H9 (cell line): ENCODE results near the gene FSCB. TPM values are rescaled to one million over a fixed set of nuclear protein-coding genes. Genes with fewer than 3 reads are reported as not detected.

Experiments used
- DNase-seq: peaks from one replicate; pipeline ENCODE4 v3.0.0-alpha.2; 2017
- H2AFZ ChIP-seq: one replicate; pipeline ENCODE4 v1.6.1; 2013; ENCODE audit warnings: mild to moderate bottlenecking, low read length, control low read depth, moderate library complexity
- H2AK5ac ChIP-seq: 2 replicates; pipeline ENCODE4 v1.6.1; 2013; ENCODE audit warnings: low read length, control low read depth, mixed read lengths; ENCODE audit not compliant: insufficient read length
- H2BK120ac ChIP-seq: one replicate; pipeline ENCODE4 v1.6.1; 2013; ENCODE audit warnings: low read depth, mild to moderate bottlenecking, low read length, control low read depth, inconsistent platforms; ENCODE audit not compliant: poor library complexity, severe bottlenecking
- H2BK12ac ChIP-seq: 2 replicates; pipeline ENCODE4 v1.6.1; 2013; ENCODE audit warnings: low read length, control low read depth, mixed read lengths, low read depth; ENCODE audit not compliant: insufficient read length
- H2BK15ac ChIP-seq: 2 replicates; pipeline ENCODE4 v1.6.1; 2013; ENCODE audit warnings: low read depth, low read length, control low read depth
- H2BK20ac ChIP-seq: one replicate; pipeline ENCODE4 v1.6.1; 2013; ENCODE audit warnings: low read depth, mild to moderate bottlenecking, low read length, control low read depth, inconsistent platforms; ENCODE audit not compliant: poor library complexity, severe bottlenecking
- H2BK5ac ChIP-seq: 2 replicates; pipeline ENCODE4 v1.6.1; 2013; ENCODE audit warnings: low read length, control low read depth, mixed read lengths; ENCODE audit not compliant: insufficient read length
- H3K14ac ChIP-seq: 2 replicates; pipeline ENCODE4 v1.6.1; 2013; ENCODE audit warnings: low read length, control low read depth; ENCODE audit not compliant: insufficient read depth
- H3K18ac ChIP-seq: 2 replicates; pipeline ENCODE4 v1.6.1; 2013; ENCODE audit warnings: low read depth, mild to moderate bottlenecking, mixed read lengths, low read length, control low read depth; ENCODE audit not compliant: insufficient read length
- H3K23ac ChIP-seq: 2 replicates; pipeline ENCODE4 v1.6.1; 2013; ENCODE audit warnings: low read length, control low read depth, mixed read lengths, low read depth; ENCODE audit not compliant: insufficient read length
- H3K23me2 ChIP-seq: 2 replicates; pipeline ENCODE4 v1.6.1; 2013; ENCODE audit warnings: low read depth, mild to moderate bottlenecking, mixed read lengths, low read length, control low read depth; ENCODE audit not compliant: insufficient read length, poor library complexity, severe bottlenecking
- H3K27ac ChIP-seq: 2 replicates; pipeline ENCODE4 v1.5.1; 2013; ENCODE audit warnings: low read length, control low read depth, mixed read lengths, low read depth; ENCODE audit not compliant: insufficient read length
- H3K27me3 ChIP-seq: 2 replicates; pipeline ENCODE4 v1.6.1; 2013; ENCODE audit warnings: low read length, control low read depth, inconsistent platforms; ENCODE audit not compliant: insufficient read depth
- H3K4ac ChIP-seq: 2 replicates; pipeline ENCODE4 v1.6.1; 2013; ENCODE audit warnings: low read depth, mild to moderate bottlenecking, control low read depth, inconsistent platforms, low read length, moderate library complexity
- H3K4me1 ChIP-seq: 2 replicates; pipeline ENCODE4 v1.6.1; 2013; ENCODE audit warnings: low read length, control low read depth, inconsistent platforms; ENCODE audit not compliant: insufficient read depth
- H3K4me2 ChIP-seq: 2 replicates; pipeline ENCODE4 v1.6.1; 2013; ENCODE audit warnings: low read length, control low read depth, mixed read lengths; ENCODE audit not compliant: insufficient read length, insufficient read depth
- H3K56ac ChIP-seq: 2 replicates; pipeline ENCODE4 v1.6.1; 2013; ENCODE audit warnings: low read depth, mild to moderate bottlenecking, mixed read lengths, low read length, control low read depth; ENCODE audit not compliant: insufficient read length
- H3K79me1 ChIP-seq: 2 replicates; pipeline ENCODE4 v1.6.1; 2013; ENCODE audit warnings: low read depth, mild to moderate bottlenecking, moderate library complexity, low read length, control low read depth, inconsistent platforms; ENCODE audit not compliant: insufficient read depth, poor library complexity, severe bottlenecking
- H3K79me2 ChIP-seq: 2 replicates; pipeline ENCODE4 v1.6.1; 2013; ENCODE audit warnings: low read length, control low read depth, inconsistent platforms; ENCODE audit not compliant: insufficient read depth
- H3K9ac ChIP-seq: 2 replicates; pipeline ENCODE4 v1.6.1; 2013; ENCODE audit warnings: low read length, control low read depth, mixed read lengths; ENCODE audit not compliant: insufficient read length; ENCODE audit errors: extremely low read depth
- H3K9me3 ChIP-seq: one replicate; pipeline ENCODE4 v1.6.1; 2013; ENCODE audit warnings: low read depth, low read length, inconsistent platforms; ENCODE audit not compliant: control insufficient read depth
- H3T11ph ChIP-seq: one replicate; pipeline ENCODE4 v1.6.1; 2013; ENCODE audit warnings: mild to moderate bottlenecking, low read length, control low read depth, inconsistent platforms
- H4K20me1 ChIP-seq: one replicate; pipeline ENCODE4 v1.6.1; 2013; ENCODE audit not compliant: control insufficient read depth, insufficient read length, insufficient read depth
- H4K5ac ChIP-seq: 2 replicates; pipeline ENCODE4 v1.6.1; 2013; ENCODE audit warnings: low read depth, mild to moderate bottlenecking, mixed read lengths, low read length, control low read depth; ENCODE audit not compliant: insufficient read length
- H4K8ac ChIP-seq: replicated peaks from 2 replicates; pipeline ENCODE4 v1.6.1; 2013; ENCODE audit warnings: low read length, control low read depth, mixed read lengths, low read depth; ENCODE audit not compliant: insufficient read length
- H4K91ac ChIP-seq: 2 replicates; pipeline ENCODE4 v1.6.1; 2013; ENCODE audit warnings: low read depth, mild to moderate bottlenecking, moderate library complexity, mixed read lengths, low read length, control low read depth; ENCODE audit not compliant: insufficient read length
- H3K27ac Mint-ChIP-seq, 3 experiments: 2 replicates in 2 of 3; 3 replicates in 1 of 3; pipeline ENCODE4 v1.8.0; 2020 to 2021; ENCODE audit warnings: mixed read lengths in 3 of 3, mild to moderate bottlenecking in 1 of 3, moderate library complexity in 1 of 3
- H3K27me3 Mint-ChIP-seq: 2 replicates; pipeline ENCODE4 v1.8.0; 2021; ENCODE audit warnings: low read depth, mild to moderate bottlenecking, moderate library complexity, mixed read lengths
- H3K36me3 Mint-ChIP-seq, 3 experiments: 2 replicates in 2 of 3; 3 replicates in 1 of 3; pipeline ENCODE4 v1.8.0; 2020 to 2021; ENCODE audit warnings: low read depth in 3 of 3, mixed read lengths in 3 of 3; ENCODE audit not compliant: insufficient read depth in 1 of 3
- H3K4me1 Mint-ChIP-seq, 2 experiments: 2 replicates each; pipeline ENCODE4 v1.8.0; 2020; ENCODE audit warnings: mixed read lengths in 2 of 2
- H3K4me3 Mint-ChIP-seq, 2 experiments: 2 replicates in 1 of 2; 3 replicates in 1 of 2; pipeline ENCODE4 v1.8.0; 2020 to 2021; ENCODE audit warnings: mild to moderate bottlenecking in 2 of 2, mixed read lengths in 2 of 2, moderate library complexity in 1 of 2
- H3K9me3 Mint-ChIP-seq, 2 experiments: 2 replicates in 1 of 2; 3 replicates in 1 of 2; pipeline ENCODE4 v1.8.0; 2020; ENCODE audit warnings: mild to moderate bottlenecking in 2 of 2, mixed read lengths in 2 of 2, moderate library complexity in 1 of 2
- WGBS: extraction: QIAGEN DNeasy Blood & Tissue Kit; methylation state at CpG from one replicate; pipeline ENCODE4 v1.1.7; 2013; ENCODE audit warnings: missing lambda C conversion rate, low lambda C conversion rate, mixed read lengths; ENCODE audit not compliant: insufficient read length; ENCODE audit errors: extremely low coverage; 5-methylcytosine and 5-hydroxymethylcytosine counted together
- total RNA-seq: library from RNA; stranded (reverse); gene quantifications from 2 replicates; pipeline ENCODE4 v1.2.1, GENCODE V29; 2021
- TF ChIP-seq, protein P1 (sequence below): fragments of 200-600 bp; sonication (generic); conservative IDR thresholded peaks from 3 replicates; pipeline ENCODE4 v1.8.0; 2021; ENCODE audit warnings: antibody characterized with exemption, mild to moderate bottlenecking

Gene FSCB
- total RNA-seq, 1 experiment from 2014 or later, result not detected

DNA sequence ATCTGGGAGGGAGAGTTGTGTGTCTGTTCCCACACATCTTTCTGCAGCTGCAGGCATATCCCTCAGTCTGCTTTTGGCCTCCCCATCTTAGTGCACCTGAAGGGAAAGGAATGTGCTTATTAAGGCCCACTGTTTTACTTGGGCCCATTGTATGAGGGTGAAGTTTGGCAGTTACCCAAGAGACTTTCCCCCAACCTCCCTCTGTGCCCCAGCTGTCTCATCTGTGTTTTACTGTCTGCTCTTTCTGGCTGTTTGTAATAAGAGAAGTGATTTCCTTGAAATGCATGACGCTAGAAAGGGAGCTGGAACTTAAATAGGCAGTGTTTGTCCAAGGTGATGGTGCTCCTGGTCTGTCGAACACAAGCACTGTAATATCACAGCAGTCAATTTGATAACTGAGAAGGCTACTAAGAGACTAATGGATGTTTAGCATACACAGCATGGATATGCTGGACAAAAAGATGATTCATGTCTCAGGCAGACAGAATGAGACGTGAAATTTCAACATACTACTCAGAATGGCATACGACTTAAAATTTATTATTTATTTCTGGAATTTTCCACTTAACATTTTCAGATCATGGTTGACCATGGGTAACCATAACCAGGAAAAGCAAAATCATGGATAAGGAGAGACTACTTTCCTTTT, 43.6 kb downstream of the FSCB start:
- H4K8ac ChIP-seq, result no peak overlapping the region
- H2BK15ac ChIP-seq, result no peak overlapping the region
- H3K56ac ChIP-seq, result no peak overlapping the region
- no peaks in the 10 kb centered on the region for H3K23me2 ChIP-seq
- H3K23ac ChIP-seq, result no peak overlapping the region
- H3T11ph ChIP-seq, result no peak overlapping the region
- no peak overlapping the region for H3K18ac ChIP-seq
- H2BK5ac ChIP-seq, result no peak overlapping the region
- no peak overlapping the region for H2BK120ac ChIP-seq
- no peaks in the 10 kb centered on the region for H3K4me1 ChIP-seq
- H2BK20ac ChIP-seq, result no peak overlapping the region
- no peaks in the 10 kb centered on the region for H3K9me3 ChIP-seq
- H3K79me1 ChIP-seq, result no peaks in the 10 kb centered on the region
- Mint-ChIP-seq H3K4me3 (no peak overlapping the region), H3K9me3 (no peaks in the 10 kb centered on the region; a peak in 2 of 5 replicates), H3K36me3 (no peaks in the 10 kb centered on the region; a peak in 1 of 7 replicates), H3K4me1 (peaks cover 0 to 6% of the 10 kb centered on the region in 2 experiments; a peak in 2 of 4 replicates), H3K27ac (no peak overlapping the region), H3K27me3 (no peaks in the 10 kb centered on the region)
- H4K91ac ChIP-seq, result no peak overlapping the region
- H4K20me1 ChIP-seq, result no peaks in the 10 kb centered on the region
- H3K27ac ChIP-seq, result no peak overlapping the region
- no CpG with 5 or more reads among the region's 4 CpGs for WGBS
- no peak overlapping the region for H2BK12ac ChIP-seq
- H3K9ac ChIP-seq, result no peak overlapping the region
- H3K27me3 ChIP-seq, result no peaks in the 10 kb centered on the region
- H3K79me2 ChIP-seq, result no peaks in the 10 kb centered on the region
- H3K4ac ChIP-seq, result no peak overlapping the region
- no peak for DNase-seq
- H3K4me2 ChIP-seq, result no peak overlapping the region
- no peak overlapping the region for H2AK5ac ChIP-seq
- no peak overlapping the region for H4K5ac ChIP-seq
- no peak overlapping the region for H2AFZ ChIP-seq
- TF ChIP-seq, protein P1, sequence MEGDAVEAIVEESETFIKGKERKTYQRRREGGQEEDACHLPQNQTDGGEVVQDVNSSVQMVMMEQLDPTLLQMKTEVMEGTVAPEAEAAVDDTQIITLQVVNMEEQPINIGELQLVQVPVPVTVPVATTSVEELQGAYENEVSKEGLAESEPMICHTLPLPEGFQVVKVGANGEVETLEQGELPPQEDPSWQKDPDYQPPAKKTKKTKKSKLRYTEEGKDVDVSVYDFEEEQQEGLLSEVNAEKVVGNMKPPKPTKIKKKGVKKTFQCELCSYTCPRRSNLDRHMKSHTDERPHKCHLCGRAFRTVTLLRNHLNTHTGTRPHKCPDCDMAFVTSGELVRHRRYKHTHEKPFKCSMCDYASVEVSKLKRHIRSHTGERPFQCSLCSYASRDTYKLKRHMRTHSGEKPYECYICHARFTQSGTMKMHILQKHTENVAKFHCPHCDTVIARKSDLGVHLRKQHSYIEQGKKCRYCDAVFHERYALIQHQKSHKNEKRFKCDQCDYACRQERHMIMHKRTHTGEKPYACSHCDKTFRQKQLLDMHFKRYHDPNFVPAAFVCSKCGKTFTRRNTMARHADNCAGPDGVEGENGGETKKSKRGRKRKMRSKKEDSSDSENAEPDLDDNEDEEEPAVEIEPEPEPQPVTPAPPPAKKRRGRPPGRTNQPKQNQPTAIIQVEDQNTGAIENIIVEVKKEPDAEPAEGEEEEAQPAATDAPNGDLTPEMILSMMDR, result no peak
- no peak overlapping the region for H3K14ac ChIP-seq
